ENCODE results near the gene CCDC178.

DNA sequence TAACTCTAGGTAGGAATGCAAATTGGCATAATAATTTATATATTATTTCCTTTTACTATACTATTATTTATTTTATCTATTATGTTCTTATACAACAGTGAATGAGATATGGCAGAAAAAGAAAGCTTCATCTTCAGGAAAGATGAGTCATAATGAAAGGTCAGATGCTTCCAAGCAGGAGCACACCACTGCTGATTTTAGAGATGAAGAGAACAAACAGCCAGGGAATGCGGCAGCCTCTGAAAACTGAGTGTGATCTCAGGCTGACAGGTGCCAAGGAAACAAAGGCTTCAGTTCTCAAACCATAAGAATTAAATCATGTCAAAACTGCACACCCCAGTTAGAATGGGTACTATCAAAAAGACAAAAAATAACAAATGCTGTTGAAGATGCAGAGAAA is 149.0 kb downstream of the CCDC178 start:
- TF ChIP-seq, protein P1, sequence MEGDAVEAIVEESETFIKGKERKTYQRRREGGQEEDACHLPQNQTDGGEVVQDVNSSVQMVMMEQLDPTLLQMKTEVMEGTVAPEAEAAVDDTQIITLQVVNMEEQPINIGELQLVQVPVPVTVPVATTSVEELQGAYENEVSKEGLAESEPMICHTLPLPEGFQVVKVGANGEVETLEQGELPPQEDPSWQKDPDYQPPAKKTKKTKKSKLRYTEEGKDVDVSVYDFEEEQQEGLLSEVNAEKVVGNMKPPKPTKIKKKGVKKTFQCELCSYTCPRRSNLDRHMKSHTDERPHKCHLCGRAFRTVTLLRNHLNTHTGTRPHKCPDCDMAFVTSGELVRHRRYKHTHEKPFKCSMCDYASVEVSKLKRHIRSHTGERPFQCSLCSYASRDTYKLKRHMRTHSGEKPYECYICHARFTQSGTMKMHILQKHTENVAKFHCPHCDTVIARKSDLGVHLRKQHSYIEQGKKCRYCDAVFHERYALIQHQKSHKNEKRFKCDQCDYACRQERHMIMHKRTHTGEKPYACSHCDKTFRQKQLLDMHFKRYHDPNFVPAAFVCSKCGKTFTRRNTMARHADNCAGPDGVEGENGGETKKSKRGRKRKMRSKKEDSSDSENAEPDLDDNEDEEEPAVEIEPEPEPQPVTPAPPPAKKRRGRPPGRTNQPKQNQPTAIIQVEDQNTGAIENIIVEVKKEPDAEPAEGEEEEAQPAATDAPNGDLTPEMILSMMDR (IDR thresholded peaks at IDR 0.05; ENCODE audit: poor library complexity), result no peak
- TF ChIP-seq EZH2phosphoT487 (IDR thresholded peaks at IDR 0.05; ENCODE audit: low read depth, severe bottlenecking, unreplicated experiment) (no peak), EZH2 (IDR thresholded peaks at IDR 0.05; ENCODE audit: borderline replicate concordance) (no peak)
